HG02571 (cell line): ENCODE results near the gene SLC26A6.
A peak's percentile ranks its signal among the peaks of the same experiment; 100 is the strongest.

Experiments used
- ATAC-seq: cut with Tn5 transposase; IDR thresholded peaks from one replicate; pipeline ENCODE4 v1.9.1; 2021; ENCODE audit warnings: mild to moderate bottlenecking, moderate library complexity; ENCODE audit not compliant: unreplicated experiment

SLC26A6 gene

DNA sequence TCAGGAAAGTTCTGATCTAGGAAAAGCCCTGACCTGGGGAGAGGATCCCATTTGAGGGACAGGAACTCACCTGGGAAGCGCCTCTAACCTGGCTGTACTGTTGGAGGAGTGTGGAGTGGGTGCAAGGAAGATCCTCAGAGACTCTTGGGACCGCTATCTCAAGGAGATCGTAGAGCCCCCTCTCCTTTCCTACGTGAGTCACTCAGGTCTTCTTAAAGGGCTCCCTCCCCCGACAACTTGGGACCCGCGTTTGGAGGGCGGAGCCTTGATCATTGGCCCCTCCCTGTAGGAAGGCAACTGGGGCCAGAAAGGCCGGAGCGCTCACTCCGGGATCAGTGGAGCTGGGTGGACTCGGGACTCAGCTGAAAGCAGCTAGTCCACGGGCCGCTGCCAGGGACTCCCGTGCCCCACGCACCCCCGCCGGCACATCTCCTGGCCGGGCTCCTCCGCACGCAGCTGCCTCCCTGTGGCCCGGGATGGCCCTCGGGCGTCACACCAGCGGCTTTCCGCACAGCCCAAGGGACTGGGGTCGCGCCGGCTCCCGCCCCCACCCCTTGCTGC is 520 bp downstream of the SLC26A6 start:
- no peak for ATAC-seq

DNA sequence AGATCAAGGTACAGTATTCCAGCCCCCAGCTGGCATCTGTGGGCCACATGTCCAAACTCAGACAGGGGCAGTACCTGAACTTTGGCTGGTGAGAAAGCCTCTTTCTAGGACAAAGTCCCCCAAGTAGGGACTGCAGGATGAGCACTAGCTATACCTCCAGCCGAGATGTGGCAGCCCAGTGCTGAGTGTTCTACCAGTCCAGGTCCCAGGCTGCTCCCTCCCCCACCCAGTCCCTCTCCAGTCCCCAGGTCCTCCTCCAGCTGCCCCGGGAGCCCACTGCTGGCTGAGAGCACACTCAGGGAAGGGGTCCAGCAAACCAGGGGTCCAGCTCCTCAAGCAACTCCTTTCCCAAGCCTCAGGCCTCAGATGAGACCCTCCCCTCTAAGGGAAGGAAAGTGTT is 1.5 kb downstream of the SLC26A6 start:
- ATAC-seq = no peak

DNA sequence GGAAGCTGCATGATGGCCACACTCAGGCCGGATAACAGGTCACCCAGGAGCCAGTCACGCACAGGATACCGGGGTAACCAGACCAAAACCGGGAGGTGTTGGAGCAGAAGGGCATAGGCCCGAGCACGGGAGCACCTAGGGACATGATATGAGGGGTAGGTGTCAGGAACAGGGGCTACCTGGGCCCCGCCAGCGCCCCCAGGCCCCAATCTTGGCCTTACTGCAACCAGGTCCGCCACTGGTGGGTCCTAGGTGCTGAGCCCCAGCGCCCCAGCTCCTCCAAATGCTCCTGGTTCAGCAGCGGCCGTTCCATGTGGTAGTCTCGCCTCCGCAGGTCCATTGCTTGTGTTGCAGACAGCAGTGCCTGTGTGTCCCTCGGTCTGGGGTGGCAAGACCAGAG is 2.0 kb downstream of the SLC26A6 start:
- ATAC-seq = no peak

DNA sequence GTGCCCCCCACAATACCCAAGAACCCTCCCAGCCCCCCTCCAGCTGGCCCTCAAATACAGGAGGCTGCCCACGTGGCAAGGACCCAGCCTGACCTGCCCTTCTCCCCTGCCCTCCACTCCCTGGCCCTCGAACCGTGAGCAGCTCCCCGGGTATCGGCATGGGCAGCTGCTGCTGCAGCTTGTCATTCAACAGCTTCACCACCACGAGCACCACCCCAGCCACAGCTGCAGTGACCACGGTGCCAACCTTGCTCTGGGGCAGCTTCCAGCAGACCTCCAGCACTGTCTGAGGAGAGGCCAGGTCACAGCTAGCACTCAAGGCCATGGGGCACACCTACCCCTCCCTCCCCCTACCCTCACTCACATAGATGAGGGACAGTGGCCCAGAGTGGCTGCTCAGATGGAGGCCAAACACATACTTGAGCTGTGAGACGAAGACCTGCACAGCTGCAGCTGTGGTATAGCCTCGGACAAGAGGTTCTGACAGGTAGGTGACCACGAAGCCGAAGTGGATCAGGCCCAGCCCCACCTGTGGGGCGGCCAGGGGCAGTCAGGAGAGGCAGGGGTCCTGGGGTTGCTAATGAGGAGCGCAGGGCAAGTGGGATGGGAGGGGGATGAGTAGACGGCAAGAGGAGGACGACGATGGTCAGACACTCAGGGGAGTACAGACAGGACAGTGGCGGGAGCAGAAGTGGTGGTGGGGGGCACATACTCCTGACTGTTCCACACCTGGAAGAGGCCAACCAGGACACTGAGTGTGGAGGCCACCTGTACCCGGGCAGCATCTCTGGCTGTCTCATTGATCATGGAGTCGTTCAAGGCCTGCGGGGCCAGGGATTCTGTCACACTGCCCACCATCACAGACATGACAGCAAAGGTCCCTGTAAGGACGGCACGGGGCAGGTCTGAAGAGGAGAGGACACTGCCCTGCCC is 3.5 kb downstream of the SLC26A6 start:
- no peak for ATAC-seq

DNA sequence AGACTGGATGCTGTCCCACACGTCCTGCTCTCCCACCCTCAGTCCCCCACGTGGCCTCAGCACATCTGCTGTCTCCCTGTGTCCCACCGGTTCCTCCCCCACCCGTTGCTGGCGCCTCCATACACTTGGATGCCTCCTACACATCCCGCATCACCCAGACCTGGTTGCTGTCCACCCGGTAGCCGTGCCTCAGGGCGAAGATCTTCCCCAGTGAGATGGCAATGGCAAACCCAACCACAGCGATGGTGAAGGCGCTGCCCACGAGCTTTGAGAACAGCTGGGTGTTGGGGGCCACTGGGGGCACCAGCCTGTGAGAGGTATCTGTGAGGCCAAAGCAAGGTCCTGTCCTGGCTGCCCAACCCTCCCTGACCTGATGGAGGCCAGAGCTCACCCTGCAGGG is 4.4 kb downstream of the SLC26A6 start:
- ATAC-seq = no peak

DNA sequence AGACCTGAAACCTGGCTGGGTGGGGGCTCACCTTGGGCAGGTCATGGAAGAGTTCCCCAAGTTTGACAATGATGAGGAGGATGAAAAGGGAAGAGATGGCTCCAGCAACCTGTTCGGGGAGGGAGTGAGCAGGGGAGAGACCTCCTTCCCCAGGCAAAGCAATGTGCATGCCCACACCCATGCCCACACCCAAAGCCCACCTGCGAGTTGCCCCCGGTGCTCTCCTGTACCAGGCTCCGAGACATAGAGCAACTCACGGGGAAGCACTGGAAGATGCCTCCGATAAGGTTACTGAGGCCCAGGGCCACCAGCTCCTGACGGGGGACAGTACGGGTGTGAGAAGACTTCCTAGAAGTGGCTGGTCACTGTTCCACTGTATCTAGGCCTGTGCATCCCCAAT is 4.9 kb downstream of the SLC26A6 start:
- ATAC-seq = no peak

DNA sequence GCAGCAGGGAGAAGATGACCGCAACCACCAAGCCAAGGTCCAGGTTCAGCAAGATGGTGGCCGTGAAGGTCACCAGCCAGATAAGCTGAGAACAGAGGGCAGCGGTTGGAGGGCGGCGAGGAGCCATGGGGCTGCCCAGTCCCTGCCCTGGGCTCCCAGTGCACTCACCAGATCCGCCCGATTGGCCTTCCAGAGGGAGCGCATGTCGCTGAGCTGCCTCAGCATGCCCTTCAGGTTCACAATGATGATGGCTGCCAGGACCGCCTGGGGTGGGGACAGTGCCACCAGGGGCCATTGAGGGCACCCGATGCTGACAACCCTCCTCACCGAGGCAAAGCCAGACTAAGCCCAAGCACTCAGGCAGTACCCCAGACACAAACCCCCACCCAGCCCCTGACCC is 5.4 kb downstream of the SLC26A6 start:
- ATAC-seq = no peak

DNA sequence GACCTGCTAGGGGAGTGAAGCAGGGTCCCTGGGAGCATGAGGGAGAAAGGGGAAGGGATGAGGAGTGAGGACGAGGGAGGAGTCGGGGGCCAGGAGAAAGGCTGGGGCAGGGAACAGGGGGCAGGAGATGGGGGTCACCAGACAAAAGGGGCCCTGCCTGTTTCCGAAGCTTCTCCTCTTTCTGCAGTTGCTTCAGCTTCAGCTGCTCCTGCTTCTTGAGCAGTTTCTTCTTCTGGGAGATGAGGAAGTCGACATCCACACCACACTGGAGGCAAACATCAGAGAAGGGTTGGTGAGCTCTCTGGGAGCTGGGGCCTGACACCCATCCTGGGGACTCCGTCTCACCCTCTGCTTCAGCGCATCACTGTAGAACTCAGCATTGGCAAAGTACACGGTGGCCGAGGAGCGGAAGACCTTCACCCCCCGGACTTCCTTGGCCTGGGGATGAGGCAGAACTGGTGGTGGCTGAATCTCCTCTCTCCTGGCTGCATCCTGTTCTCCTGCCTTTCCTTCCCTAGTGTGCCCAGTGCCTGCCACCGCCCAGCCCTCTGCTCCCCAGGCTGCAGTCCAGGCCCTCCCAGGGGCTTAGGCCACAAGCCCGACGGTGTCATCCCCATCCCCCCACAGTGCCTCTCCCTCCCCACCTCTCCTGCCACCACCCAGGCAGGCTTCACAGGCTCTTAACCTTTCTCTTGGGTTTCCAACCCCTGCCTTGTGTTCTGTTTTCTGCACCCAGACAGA is 6.8 kb downstream of the SLC26A6 start:
- ATAC-seq = no peak

DNA sequence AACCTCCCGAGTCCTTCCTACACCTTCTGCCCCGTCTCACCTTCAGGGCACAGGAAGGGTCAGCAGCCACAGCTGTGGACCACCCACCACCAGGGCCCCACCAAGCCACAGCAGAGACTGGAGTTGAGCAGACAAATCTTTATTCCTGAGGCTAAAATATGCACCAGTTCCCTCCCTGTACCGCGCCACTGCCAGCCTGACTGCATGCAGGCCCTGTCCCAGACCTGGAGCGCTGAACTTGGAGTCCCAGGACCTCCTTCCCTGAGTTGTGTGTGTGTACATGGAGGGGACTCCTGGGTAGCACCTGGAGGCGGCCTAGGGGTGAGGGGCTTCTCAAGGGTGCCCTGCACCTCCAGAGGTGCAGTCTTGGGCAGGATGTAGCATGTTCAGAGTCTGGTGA is 9.7 kb downstream of the SLC26A6 start:
- ATAC-seq = no peak

DNA sequence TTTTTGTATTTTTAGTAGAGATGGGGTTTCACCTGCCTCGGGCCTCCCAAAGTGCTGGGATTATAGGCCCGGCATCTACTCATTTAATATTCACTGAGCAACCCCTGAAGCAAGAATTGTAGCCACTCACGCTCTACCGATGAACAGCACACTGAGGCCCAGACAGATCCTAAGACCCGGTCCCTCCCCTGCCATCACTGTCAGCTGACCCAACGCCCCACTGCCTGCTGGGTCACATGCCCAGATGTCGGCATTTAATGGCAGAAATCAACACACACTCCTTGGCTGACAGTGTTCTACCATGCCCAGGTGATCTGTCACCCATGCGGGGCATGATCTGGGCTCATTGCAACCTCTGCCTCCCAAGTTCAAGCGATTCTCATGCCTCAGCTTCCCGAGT is 10.5 kb downstream of the SLC26A6 start:
- ATAC-seq = no peak

DNA sequence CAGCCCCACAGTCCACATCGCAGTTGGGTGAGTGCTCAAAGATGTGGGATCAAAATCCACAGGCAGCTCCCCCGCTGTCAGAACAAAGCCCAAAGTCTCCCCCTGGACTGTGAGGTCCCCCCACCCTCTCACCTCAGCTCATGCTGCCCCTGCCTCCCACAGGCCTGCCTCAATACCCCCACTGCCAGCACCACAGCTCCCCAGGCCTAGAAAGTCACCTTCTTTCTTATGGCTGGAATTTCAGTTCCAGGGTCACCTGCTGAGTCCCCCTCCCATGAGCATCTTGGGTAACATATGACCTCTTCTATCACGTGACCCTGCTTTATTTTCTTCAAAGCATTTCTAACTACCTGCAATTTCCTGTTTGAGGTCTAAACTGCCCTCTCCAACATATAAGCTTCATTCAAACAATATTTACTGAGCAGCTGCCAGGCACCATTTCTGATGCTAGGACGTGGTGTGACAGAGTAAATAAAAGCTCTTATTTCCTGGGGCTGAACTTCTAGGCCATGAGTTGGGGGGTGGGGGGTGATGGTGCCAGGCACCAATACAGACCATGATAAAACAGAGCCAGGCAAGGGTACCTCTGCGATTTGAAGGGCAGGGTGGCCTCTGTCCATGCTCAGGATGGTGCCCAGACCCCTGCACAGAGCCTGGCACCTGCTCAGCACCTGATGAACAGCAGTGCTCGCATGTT is 11.3 kb downstream of the SLC26A6 start:
- ATAC-seq = no peak

DNA sequence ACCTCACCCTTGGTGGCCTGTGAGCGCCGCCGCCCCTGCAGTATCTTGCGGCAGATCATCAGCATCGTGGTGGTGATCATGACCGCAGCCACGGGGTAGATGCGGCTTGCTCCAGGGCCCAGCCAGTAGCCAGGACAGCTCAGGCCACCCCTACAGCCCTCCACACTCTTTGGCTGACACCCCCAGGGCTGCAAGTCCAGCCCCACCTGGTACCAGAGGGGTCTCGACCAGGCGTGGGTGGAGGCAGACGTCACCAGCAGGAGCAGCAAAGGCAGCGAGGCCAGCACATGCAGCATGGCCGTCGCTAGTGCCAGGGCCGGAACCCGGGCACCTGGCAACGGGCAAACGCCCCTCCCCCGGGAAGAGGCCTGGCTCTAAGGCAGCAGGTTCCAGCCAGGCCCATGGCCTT is 13.8 kb downstream of the SLC26A6 start, which contains the start of gene TMEM89:
TMEM89 (minus strand) TSS at position 309 of the 409 bp plus-strand sequence; CDS start at position 296, 13 bp downstream.
- ATAC-seq = no peak

DNA sequence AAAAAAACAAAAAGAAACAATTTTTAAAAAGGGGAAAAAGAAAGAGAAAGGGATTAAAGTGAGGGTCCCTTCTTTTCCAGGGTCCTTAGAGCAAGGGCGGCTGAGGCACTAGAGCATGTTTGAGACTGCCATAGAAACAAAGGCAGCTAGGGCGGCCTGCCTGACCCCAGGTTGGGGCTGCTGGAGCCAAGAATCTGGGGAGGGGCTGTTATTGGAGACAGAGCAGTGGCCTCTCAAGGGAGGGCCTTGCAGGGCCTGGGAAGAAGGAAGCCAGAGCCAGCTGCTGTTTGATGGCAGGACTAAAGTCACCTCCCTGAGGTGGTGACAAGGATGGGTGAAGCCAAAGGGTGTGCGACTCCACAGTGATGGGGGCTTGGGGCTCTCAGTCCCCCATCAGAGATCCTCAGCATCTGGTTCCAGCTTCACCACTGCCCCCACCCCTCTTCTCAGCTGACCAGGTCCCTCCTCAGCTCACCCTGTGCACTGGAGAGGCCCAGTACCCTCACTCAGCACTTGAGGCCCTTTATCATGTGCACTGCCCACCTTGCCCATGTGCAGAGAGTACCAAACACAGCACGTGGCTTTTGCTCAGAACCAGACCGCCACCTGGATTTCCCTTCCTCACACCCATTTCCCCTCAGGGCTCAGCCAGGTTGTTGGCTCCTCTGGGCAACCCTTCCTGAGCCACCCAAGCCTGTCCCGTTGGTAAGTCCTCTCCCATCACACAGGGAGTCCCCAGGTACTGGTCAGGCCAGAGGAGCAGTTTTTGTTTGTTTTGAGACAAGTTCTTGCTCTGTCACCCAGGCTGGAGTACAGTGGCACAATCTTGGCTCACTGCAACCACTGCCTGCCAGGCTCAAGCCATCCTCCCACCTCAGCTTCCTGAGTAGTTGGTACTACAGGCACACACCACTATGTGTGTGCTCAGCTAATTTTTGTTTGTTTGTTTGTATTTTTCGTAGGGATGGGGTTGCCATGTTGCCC is 15.4 kb downstream of the SLC26A6 start:
- ATAC-seq = no peak

DNA sequence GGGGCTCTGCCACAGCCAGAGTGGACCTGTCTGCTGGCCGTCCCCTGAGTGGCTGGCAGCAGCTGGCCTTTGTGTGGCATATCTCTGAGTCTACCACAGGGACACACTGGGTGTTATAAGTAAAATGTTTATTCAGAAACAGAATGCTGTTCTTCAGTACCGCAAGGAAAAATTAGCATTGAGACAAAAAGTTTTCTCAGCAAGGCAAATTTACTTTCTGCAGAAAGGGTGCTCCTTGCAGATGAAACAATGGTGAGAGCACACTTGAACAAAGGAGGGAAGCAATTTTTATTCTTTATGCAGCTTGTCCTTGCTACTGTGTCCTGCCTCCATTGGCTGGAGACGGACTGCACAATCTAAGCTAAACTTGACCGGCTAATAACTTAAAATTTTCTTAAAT is 17.7 kb downstream of the SLC26A6 start:
- ATAC-seq = no peak

DNA sequence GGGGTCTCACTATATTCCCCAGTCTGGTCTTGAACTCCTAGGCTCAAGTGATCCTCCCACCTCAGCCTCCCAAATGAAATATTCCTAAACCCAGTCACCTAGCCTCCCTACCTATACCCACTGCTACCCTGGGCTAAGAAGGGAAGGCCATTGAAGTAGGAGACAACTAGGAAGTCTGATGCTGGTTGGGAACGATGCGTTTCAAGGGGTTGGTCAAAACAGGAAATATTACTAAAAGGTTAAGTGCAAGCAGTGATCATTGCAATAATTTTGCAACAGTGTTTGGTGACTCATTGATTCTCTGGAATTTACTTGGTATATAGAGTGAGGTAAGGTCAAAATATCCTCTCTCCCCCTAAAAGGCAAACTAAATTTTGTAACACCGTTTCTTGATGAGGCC is 21.2 kb downstream of the SLC26A6 start:
- no peak for ATAC-seq

DNA sequence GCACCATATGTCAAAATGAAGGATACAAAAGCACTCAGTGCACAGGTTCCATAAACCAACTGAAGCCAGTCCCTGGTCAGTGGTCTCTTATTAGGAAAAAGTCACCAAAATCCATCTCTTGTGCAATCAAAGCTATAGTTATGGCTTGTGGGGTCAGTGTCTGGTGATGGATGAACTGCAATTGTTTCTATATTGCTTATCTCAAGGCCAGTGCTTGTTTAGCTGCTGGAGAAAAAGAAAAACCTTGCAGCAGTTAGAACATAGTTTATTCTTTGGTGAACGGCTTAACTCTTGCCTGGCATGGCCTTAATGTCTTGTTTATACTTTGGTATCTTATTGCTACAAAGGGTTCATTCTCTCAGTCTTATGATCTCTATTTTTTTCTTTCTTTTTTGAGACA is 23.0 kb downstream of the SLC26A6 start:
- ATAC-seq = no peak

DNA sequence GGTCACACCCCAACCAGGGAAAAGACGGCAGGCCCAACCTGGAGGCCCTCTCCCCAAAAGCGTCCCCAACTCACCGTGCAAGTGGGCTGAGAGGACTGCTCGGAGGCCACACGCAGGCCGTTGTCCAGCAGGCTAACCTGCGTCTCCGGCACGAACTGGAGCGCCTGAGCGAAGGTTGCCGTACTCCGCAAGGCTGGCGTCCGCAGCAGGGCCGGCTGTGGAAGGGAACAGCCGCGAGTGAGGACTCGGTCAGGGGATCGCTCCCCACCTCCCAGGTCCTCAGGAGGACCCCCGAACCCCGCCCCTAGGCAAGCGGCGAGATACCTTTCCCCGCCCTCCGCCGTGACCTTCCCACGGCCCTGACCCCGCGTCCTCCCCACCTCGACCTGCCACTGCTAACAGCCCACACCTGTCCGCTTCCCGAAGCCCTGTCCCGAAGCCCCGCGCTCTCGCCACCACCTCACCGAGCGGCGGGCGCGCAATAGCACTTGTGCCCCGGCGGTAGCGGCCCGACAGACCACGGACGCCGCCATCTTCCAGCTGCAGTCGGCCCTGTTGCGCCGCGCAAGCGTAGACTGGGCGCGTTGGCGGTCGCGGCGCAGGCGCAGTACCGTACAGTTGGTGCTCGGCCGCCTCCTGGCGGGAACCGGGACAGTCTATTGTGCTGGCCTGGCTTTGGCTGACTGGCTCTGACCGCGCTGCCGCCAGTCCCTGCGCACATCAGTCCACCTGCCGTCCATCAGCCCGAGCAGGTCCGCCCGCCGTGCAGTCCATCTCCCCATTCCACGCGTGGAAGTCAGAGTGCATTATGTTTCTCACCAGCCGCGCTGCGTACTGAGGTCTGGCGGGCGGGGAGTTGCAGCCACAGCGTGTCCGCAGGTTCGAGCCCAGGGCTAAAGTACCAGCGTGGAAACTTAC is 25.9 kb downstream of the SLC26A6 start, which contains the start of gene UQCRC1:
UQCRC1 (minus strand) TSS at position 559 of the 918 bp plus-strand sequence; CDS start at position 533, 26 bp downstream.
- peak; percentile 95 for ATAC-seq

DNA sequence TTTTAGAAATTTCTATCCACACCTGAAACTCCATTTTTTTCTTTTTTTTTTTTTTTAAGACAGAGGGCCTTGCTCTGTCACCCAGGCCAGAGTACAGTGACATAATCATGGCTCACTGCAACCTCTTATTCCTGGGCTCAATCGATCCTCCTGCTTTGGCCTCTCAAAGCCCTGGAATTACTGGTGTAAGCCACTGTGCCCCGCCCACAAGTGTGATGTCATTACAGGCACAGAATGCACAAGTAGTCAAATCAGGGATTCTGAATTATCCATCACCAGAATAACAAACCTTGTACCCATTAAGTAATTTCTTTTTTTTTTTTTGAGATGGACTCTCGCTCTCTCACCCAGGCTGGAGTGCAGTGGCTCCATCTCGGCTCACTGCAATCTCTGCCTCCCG is 27.7 kb downstream of the SLC26A6 start:
- no peak for ATAC-seq

DNA sequence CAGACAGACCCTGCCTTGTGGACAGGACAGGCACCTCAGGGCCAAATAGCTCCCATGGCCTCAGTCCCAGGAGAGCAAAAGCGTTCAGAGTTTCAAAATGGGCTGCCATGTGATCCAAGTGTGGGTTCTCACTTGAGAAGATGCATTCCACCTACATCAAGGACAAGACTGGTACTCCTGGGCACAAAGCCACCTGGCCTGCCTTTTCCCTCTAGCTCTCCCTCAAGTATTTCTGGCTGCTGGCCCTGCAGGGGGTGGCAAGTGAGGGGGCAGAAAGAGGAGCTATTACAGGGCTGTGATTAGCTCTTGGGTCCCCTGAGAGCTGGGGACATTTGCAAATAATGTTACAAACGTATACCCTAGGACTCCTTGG is 33.7 kb downstream of the SLC26A6 start:
- ATAC-seq = no peak
